GM19395 (cell line): ENCODE data around the gene ANKLE1.
A peak's percentile ranks its signal among the peaks of the same experiment; 100 is the strongest.

Experiments
- ATAC-seq: cut with Tn5 transposase; IDR thresholded peaks from one replicate; pipeline ENCODE4 v1.9.1; 2021; ENCODE audit warnings: mild to moderate bottlenecking, moderate library complexity; ENCODE audit not compliant: unreplicated experiment

ANKLE1 gene

DNA sequence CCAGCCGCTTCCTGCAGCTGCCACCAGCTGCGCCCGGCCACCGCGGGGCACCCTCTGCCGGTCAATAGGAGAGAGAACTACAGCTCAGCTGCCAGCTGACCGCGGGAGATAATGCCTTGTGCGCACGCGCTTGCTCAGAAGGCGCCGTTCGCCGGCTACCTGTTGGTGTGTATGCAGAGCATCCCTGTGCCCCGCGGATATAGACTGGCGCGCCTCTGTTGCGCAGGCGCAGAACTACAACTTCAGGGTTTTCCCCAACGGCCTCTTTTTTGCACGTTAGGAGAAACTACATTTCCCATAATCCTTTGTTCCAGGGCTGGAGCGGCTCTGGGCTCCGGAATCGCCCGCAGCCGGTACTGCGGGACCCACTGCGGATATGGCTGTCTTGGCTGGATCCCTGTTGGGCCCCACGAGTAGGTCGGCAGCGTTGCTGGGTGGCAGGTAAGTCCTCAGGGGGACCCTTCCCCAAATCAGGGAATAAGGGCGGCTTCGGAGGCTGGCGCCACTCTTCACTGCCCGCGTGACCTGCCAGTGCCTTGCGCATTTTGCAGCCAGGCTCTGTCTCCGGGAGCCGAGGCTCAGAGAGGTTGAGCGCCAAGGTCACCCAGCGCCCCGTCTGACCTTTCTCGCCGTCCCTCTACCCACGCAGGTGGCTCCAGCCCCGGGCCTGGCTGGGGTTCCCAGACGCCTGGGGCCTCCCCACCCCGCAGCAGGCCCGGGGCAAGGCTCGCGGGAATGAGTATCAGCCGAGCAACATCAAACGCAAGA lies 24.0 kb downstream of the ANKLE1 start, which contains the start of gene MRPL34:
MRPL34 (plus strand) TSS at position 356 of the 768 bp plus-strand sequence; CDS start at position 377, 21 bp downstream.
- peak; percentile 60 for ATAC-seq

DNA sequence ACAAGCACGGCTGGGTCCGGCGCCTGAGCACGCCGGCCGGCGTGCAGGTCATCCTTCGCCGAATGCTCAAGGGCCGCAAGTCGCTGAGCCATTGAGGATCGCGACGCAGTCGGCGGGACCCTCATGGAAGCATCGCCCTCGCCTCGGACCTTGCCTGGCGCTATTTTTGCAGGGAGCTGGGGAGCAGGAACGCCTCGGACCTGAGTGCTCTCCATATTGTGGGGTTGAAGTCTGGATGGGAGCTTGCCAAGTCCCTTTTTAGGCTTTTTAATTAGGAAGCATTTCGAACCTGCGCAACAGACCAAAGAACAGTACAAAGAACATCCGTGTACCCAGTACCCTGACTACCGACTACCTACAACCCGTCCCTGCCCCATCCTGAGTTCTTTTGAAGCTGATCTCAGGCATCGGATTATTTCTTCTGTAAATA lies 24.6 kb downstream of the ANKLE1 start:
- ATAC-seq, result no peak

DNA sequence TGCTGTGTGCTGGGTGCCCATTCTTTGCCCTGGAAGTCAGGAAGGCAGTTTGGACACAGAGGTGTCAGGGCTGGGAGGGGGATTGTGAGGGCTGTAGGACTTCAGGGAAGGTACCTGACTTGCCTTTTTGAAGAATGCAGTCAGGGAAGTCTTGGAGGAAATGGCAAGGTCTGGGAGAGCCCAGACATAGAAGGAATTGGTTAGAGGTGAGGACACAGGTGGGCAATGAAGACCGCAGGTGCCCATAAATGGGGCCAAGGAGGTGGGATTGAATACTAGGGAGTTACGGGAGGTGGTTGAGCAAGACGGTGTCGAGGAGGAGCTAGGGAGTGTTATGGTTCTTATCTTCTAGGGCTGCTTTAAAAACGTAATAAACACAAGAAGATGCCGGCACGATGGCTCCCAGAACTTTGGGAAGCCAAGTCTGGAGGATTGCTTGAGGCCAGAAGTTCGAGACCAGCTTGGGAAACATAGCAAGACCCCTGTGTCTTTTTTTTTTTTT lies 26.2 kb downstream of the ANKLE1 start:
- ATAC-seq, result no peak

GRCh38 chr19:17309198-17309964 lies 27.7 kb downstream of the ANKLE1 start, which contains the start of gene DDA1:
Gene DDA1 (plus strand): TSS chr19:17309563. CDS start chr19:17309655, 92 bp downstream.
- ATAC-seq, result peak; percentile 58

DNA sequence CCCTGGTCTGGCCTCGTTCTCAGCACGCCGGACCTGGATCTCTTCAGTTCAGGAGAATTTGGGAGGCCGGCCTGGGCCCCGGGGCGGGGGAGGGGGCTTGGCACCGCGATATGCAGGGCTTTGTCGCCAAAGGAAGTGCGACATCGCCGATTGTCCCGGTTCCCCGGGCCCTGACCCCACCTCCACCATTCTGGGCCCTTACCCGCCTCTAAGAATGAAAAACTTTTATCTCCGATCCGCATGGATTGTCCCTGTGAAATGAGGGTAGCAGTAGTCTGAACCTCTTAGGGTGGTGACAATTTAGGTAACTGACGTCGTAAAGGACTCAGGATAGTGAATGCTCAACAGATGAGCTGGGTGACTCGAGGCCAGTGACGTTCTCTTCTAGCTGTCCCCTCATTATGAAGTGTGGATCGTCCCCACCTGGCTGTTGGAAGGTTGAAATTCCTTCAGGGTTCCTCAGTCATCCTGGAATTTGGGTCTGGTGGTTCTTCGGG lies 28.3 kb downstream of the ANKLE1 start:
- no peak for ATAC-seq

- no peak for ATAC-seq
Observed at GRCh38 chr19:17311455-17312188, 29.9 kb downstream of the ANKLE1 start.

DNA sequence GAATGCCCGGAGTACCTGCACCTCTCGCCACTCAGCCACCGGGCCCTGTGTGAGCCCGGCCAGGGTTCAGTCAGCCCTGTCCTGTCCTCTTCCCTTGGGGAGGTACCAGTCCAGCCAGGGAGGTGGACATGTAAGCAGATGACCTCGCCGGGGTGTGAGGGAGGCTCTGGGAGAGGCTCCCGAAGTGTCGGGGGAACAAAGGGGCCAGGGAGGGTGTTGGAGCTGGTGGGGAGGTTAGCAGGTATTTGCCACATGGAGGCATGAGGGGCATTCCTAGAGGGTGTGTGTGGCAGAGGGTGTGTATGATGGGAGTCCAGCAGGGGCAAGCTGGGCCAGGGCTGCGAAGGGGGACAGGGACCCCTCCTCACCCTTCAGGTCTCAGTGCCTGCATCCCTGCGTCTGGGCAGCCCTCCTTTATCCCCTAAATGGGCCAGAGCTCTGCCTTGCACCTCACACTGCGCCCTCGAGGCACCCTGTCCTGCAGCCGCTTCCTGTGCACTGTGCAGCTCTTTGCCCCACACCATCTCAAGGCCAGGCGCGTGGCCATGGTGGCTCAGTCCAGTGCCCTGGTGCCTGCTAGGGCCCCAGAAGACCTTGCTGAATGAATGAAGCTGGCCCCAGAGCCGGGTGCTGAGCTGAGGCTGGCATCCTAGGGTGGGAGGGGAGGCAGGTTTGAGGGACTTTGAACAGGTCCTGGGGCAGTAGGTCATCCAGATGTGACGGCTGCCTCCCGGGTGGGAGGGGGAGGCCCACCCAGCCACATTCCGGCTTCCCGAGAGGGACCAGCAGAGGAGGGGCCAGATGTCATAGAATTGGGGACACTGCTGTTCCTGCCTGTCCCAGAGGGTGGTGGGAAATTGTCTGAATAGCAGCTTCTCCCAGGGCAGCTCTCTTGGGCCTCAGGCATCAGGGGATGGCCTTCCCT lies 30.8 kb downstream of the ANKLE1 start:
- no peak for ATAC-seq

DNA sequence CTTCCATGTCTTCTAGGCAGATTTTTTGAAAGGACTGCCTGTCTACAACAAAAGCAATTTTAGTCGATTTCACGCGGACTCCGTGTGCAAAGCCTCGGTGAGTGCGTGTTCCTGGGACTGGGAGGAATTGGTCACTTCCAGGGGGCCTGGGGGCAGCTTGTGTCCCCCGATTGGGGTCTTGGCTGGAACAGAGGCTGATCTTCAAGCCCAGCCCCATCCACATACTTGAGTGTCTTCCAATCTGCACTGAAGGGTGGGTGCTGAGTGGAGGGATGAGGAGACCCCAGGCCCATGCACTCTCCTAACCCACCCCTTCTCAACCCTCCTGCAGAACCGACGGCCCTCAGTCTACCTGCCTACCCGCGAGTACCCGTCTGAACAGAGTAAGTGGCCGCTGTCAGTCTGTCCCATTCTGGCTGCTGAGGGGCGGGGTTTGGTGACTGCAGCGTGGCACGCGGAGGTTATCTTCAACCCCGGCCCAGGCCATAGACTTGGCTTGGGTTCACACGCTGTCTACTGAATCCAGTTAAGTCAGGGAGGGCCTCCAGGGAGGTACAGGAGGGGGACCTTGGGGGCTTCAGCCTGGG lies 32.4 kb downstream of the ANKLE1 start:
- ATAC-seq, result no peak

DNA sequence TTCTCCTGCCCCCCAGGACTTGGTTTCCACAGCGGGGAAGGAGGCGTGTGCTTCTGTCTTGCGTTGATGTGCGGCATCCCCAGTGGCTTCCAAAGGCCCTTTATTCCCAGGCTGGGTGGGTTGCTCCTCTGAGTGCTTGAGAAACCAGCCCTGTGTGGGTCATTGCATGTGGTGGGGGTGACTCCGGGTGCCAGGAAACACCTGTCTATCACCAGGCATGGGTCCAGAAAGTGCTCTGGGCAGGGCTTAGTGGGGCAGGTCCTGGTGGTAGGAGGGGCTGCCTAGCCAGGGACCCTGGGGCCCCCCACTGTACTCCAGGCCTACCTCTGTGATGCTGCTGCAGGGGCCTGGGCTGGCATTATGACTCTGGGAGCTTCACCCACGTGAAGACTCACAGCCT lies 37.3 kb downstream of the ANKLE1 start:
- ATAC-seq, result no peak

DNA sequence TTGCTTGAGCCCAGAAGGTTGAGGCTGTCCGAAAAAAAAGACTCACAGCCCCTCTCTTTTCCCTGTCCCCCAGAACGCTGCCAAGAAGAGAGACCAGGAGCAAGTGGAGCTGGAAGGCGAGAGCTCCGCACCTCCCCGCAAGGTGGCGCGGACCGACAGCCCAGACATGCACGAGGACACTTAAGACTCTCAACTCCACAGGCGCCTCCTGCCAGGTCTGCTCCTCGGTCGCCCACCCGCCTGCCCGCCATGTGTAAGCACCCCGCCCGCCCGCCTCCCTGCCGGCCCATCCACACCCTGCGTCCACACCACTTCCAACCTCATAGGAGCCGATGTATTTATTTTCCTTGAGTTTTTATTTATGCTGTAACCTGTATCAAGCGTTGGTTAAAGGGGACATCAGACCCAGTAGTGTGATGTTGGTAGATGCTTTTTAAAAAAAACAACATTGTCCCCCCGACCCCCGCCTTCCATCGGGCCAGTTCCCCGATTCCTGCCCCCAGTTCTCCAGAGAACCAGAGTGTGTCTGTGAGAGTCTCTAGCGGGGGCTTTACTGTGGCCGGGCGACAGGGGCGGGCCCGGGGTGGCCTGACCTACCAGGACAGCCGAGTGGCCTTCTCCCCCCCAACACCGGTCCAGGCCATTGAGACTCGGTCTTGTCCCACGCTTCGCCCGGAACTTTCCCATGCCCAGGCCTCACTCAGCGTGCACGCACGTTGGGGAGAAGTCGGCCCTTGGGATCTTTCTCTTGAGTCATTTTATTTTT lies 38.0 kb downstream of the ANKLE1 start:
- ATAC-seq, result no peak

DNA sequence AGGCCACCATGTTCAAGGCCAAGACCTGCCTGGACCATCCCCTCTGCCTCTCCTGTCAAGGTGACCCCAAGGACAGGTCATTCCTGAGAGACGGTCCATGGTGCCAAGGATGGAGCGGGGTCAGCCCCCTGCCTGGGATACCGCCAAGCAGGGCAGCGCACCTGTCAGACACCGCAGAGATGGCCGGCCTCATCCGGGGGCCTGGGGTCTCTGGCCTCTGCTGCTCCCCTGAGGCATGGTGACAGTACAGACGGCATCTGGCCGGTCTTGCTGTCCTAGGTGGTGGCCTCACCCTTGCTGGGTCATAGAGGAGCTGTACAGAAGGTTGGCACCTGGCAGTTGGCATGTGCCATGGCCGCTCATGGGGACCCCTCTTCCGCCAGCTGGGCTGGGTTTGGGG lies 38.7 kb downstream of the ANKLE1 start:
- ATAC-seq, result no peak

DNA sequence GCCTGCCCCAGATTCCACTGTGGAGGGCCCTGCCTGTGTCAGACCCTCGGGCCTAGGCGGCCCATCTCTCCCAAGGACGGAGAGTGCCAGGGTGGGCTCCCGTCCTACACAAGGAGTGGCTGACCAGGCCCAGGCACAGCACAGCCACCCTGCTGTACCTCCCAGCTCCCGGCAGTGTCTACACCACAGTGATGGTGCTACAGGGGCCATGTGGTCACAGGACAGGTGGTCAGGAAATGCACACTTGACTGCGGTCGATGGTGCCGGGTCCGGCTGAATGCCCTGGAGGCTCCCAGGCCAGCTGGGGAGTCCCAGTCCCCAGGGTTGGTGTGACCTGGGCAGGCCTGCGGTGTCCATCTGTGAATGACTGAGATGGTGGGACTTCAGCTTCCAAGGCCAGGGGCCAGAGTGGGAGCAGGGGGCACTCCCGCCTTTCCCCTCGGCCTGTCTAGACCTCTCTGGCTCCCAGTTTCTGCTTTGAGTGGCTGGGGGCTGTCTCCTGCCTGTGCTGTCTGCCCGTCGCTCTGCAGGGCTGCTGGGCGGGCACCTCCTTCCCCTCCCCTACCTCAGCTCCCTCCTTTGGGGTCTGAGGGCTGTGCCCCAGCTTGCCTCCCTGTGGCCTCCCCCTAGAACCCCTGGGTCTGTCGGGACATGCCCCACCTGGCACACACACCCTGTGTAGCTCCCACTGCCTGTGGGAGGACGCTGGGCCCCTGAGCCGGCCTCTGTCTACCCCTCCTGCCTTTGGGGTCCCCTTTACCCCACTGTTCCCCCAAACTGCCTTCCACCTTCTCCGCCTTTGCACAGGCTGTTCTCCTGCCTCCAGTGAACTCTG lies 40.2 kb downstream of the ANKLE1 start:
- ATAC-seq, result no peak

DNA sequence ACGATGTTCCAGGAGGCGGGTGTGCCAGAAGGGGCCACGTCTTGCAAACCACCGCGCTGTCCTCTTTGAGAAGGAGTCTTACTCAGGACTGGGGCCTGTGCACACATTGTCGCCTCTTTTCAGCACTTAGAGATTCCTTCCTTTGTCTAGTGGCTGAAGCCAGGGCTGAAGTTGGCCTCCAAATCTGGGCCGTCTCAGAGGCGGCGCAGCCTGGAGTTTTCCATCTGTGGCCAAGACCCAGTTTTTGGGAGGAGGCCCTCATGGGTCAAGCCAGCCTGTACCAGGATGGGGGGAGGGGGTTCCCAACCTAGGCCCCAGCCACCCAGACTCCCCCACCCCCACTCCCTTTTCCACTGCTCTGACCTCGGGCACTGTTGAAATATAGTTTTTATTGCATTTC lies 41.2 kb downstream of the ANKLE1 start:
- no peak for ATAC-seq

GRCh38 chr19:17323300-17323963 lies 41.7 kb downstream of the ANKLE1 start:
- ATAC-seq, result no peak

DNA sequence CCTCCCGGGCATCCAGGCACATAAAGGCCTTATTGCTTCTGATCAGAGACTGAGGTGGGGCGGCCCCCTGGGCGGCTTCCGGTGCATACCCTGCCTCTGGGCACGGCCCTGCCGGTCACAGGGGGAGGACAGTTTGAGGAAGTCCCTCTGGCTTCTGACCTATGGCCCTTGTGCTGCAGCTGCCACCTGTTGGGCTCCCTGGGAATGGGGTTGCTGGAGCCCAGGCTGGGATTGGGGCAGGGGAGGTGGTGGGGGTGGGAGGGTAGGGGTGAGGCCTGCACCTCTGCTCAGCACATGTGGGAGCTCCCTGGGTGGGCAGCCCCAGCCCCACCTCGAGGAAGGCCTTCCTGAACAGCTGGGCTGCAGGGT lies 42.2 kb downstream of the ANKLE1 start:
- ATAC-seq, result no peak

- ATAC-seq, result no peak
Observed at GRCh38 chr19:17324357-17325114, 42.8 kb downstream of the ANKLE1 start.

DNA sequence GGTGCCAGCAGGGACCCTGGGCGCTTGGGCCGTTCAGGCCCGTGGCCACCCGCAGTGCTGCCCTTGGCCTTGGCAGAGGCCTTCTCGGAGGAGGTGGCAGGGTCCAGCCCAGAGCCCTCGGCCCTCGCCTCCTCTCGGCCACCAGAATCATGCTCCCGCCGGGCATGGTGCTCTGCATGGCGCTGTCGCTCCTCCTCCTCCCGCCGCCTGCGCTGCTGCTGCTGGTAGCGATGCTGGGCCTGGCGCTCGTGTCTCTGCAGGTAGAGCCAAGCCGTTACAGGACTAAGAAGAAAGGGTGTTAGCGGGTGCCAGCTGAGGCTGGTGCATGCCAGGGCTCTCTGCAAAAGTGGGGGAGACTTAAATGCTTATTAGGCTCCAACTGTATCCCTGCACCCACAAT lies 43.4 kb downstream of the ANKLE1 start:
- ATAC-seq, result no peak
